ENCODE results near the gene EPS8L2.
"Not testable (repeated sequence)": the region's sequence is repeated elsewhere in the genome, so short reads cannot be mapped to it uniquely, and the experiment has no call there.

Gene EPS8L2

DNA sequence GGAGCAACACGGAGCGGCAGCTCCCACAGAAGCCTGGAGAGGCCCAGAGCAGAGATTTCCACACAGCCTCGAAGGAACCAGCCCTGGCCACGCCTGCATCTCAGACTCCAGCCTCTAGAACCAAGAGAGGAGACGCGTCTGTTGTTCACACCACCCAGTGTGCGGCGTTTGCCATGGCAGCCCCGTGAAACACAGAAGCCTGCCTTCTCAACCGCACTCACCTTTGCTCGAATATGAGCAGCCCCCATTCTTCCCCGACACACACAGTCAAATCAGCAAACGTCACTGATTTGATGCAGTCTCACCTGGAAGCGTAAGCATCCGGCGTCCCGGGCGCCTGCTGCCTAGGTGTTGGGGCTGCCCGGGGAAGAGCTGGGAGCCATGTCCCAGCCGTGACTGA lies 27.0 kb downstream of the EPS8L2 start:
- peak; percentile 72 to 84 for DNase-seq
- Histone ChIP-seq H4K8ac (ENCODE audit: low read depth, low read length) (no peak overlapping the region), H3K23ac (ENCODE audit: low read length) (no peak overlapping the region), H3K4me1 (ENCODE audit: control insufficient read depth in 1 of 2, insufficient read depth in 2 of 2, low read length in 2 of 2) (peaks cover 7 to 10% of the 10 kb centered on the region in 2 experiments), H2BK12ac (ENCODE audit: low read length) (no peak overlapping the region), H3K79me1 (ENCODE audit: low read length) (peaks cover 7% of the 10 kb centered on the region), H3K18ac (ENCODE audit: low read length) (no peak overlapping the region), H2AFZ (ENCODE audit: insufficient read depth, low read length, poor library complexity) (no peak overlapping the region), H2AK5ac (ENCODE audit: low read length) (no peak overlapping the region), H3K36me3 (ENCODE audit: control insufficient read depth in 1 of 2, insufficient read depth in 2 of 2, low read length in 2 of 2) (no peaks in the 10 kb centered on the region), H3K14ac (ENCODE audit: low read length) (no peak overlapping the region), H3K27ac (ENCODE audit: low read depth, low read length) (no peak overlapping the region), H3K79me2 (ENCODE audit: control insufficient read depth, insufficient read depth, low read length, poor library complexity) (peaks cover 2% of the 10 kb centered on the region), H3K4me2 (ENCODE audit: low read length) (no peak overlapping the region), H3K27me3 (ENCODE audit: insufficient read depth, low read length) (no peaks in the 10 kb centered on the region), H2BK5ac (ENCODE audit: low read depth, low read length, poor library complexity) (no peak overlapping the region), H2BK120ac (ENCODE audit: insufficient read depth, low read length, poor library complexity) (no peak overlapping the region), H4K12ac (ENCODE audit: low read depth, low read length) (no peak overlapping the region), H3K9me3 (ENCODE audit: insufficient read depth, low read depth, low read length) (no peaks in the 10 kb centered on the region), H3K9ac (ENCODE audit: low read length) (no peak overlapping the region), H3K4ac (ENCODE audit: low read depth, low read length) (no peak overlapping the region), H3K4me3 (ENCODE audit: low read depth, low read length) (no peak overlapping the region), H4K91ac (ENCODE audit: low read depth, low read length) (no peak overlapping the region)
- no CpG with 5 or more reads among the region's 20 CpGs for WGBS (ENCODE audit: extremely low coverage, insufficient coverage, insufficient read length)

GRCh38 chr11:734541-734940 lies 28.5 kb downstream of the EPS8L2 start:
- H2BK12ac ChIP-seq (ENCODE audit: low read length); H3K79me2 ChIP-seq (ENCODE audit: control insufficient read depth, insufficient read depth, low read length, poor library complexity); H2AK5ac ChIP-seq (ENCODE audit: low read length); H3K9ac ChIP-seq (ENCODE audit: low read length); H2BK120ac ChIP-seq (ENCODE audit: insufficient read depth, low read length, poor library complexity); H3K4me3 ChIP-seq (ENCODE audit: low read depth, low read length); H3K9me3 ChIP-seq (ENCODE audit: insufficient read depth, low read depth, low read length); H2BK5ac ChIP-seq (ENCODE audit: low read depth, low read length, poor library complexity); H3K36me3 ChIP-seq (ENCODE audit: control insufficient read depth in 1 of 2, insufficient read depth in 2 of 2, low read length in 2 of 2); H3K27me3 ChIP-seq (ENCODE audit: insufficient read depth, low read length); DNase-seq; H3K14ac ChIP-seq (ENCODE audit: low read length); H3K27ac ChIP-seq (ENCODE audit: low read depth, low read length); H4K91ac ChIP-seq (ENCODE audit: low read depth, low read length); H4K8ac ChIP-seq (ENCODE audit: low read depth, low read length); H4K12ac ChIP-seq (ENCODE audit: low read depth, low read length); H3K4ac ChIP-seq (ENCODE audit: low read depth, low read length); H2AFZ ChIP-seq (ENCODE audit: insufficient read depth, low read length, poor library complexity); H3K4me2 ChIP-seq (ENCODE audit: low read length); H3K23ac ChIP-seq (ENCODE audit: low read length); H3K18ac ChIP-seq (ENCODE audit: low read length): not testable (repeated sequence)
- Histone ChIP-seq H3K79me1 (ENCODE audit: low read length) (peaks cover 13% of the 10 kb centered on the region), H3K4me1 (ENCODE audit: control insufficient read depth in 1 of 2, insufficient read depth in 2 of 2, low read length in 2 of 2) (peaks cover 12 to 15% of the 10 kb centered on the region in 2 experiments)
- WGBS (ENCODE audit: extremely low coverage, insufficient coverage, insufficient read length): no CpG with 5 or more reads among the region's 26 CpGs

- H2AK5ac ChIP-seq (ENCODE audit: low read length): no peak overlapping the region
- no peak overlapping the region for H3K4me3 ChIP-seq (ENCODE audit: low read depth, low read length)
- peaks cover 14% of the 10 kb centered on the region for H3K79me1 ChIP-seq (ENCODE audit: low read length)
- H3K9me3 ChIP-seq (ENCODE audit: insufficient read depth, low read depth, low read length): no peaks in the 10 kb centered on the region
- H3K18ac ChIP-seq (ENCODE audit: low read length): peak overlapping the region; percentile 20
- H4K8ac ChIP-seq (ENCODE audit: low read depth, low read length): peak overlapping the region; percentile 69
- H3K36me3 ChIP-seq (ENCODE audit: control insufficient read depth in 1 of 2, insufficient read depth in 2 of 2, low read length in 2 of 2): no peaks in the 10 kb centered on the region
- H3K79me2 ChIP-seq (ENCODE audit: control insufficient read depth, insufficient read depth, low read length, poor library complexity): peaks cover 2% of the 10 kb centered on the region
- H3K27me3 ChIP-seq (ENCODE audit: insufficient read depth, low read length): no peaks in the 10 kb centered on the region
- H4K12ac ChIP-seq (ENCODE audit: low read depth, low read length): no peak overlapping the region
- no peak overlapping the region for H3K23ac ChIP-seq (ENCODE audit: low read length)
- H3K9ac ChIP-seq (ENCODE audit: low read length): no peak overlapping the region
- no peak overlapping the region for H3K4ac ChIP-seq (ENCODE audit: low read depth, low read length)
- peak in 1 of 2 donors; percentile 53 for DNase-seq
- peaks cover 16 to 18% of the 10 kb centered on the region in 2 experiments for H3K4me1 ChIP-seq (ENCODE audit: control insufficient read depth in 1 of 2, insufficient read depth in 2 of 2, low read length in 2 of 2)
- peak overlapping the region; percentile 62 for H3K27ac ChIP-seq (ENCODE audit: low read depth, low read length)
- H2BK120ac ChIP-seq (ENCODE audit: insufficient read depth, low read length, poor library complexity): peak overlapping the region; percentile 74
- peak overlapping the region; percentile 30 for H3K4me2 ChIP-seq (ENCODE audit: low read length)
- peak overlapping the region; percentile 74 for H4K91ac ChIP-seq (ENCODE audit: low read depth, low read length)
- WGBS (ENCODE audit: extremely low coverage, insufficient coverage, insufficient read length): no CpG with 5 or more reads among the region's 11 CpGs
- H2BK12ac ChIP-seq (ENCODE audit: low read length): peak overlapping the region; percentile 92
- H3K14ac ChIP-seq (ENCODE audit: low read length): peak overlapping the region; percentile 21
- peak overlapping the region; percentile 32 for H2BK5ac ChIP-seq (ENCODE audit: low read depth, low read length, poor library complexity)
- peak overlapping the region; percentile 3 for H2AFZ ChIP-seq (ENCODE audit: insufficient read depth, low read length, poor library complexity)
Observed at GRCh38 chr11:737366-737765, 31.3 kb downstream of the EPS8L2 start.

- not testable (repeated sequence) for H3K23ac ChIP-seq (ENCODE audit: low read length); H4K8ac ChIP-seq (ENCODE audit: low read depth, low read length)
- H3K4me1 ChIP-seq (ENCODE audit: control insufficient read depth in 1 of 2, insufficient read depth in 2 of 2, low read length in 2 of 2): peaks cover 20 to 21% of the 10 kb centered on the region in 2 experiments
Observed at GRCh38 chr11:737899-738298, 31.9 kb downstream of the EPS8L2 start.

More at GRCh38 chr11:737899-738298, 31.9 kb downstream of the EPS8L2 start:
- not testable (repeated sequence) for H4K12ac ChIP-seq (ENCODE audit: low read depth, low read length); H3K9ac ChIP-seq (ENCODE audit: low read length); H3K14ac ChIP-seq (ENCODE audit: low read length); H3K4me3 ChIP-seq (ENCODE audit: low read depth, low read length); H3K79me2 ChIP-seq (ENCODE audit: control insufficient read depth, insufficient read depth, low read length, poor library complexity); H3K36me3 ChIP-seq (ENCODE audit: control insufficient read depth in 1 of 2, insufficient read depth in 2 of 2, low read length in 2 of 2); H3K27me3 ChIP-seq (ENCODE audit: insufficient read depth, low read length); H3K9me3 ChIP-seq (ENCODE audit: insufficient read depth, low read depth, low read length); H3K4ac ChIP-seq (ENCODE audit: low read depth, low read length)
- Histone ChIP-seq H3K27ac (ENCODE audit: low read depth, low read length) (peak overlapping the region; percentile 72), H4K91ac (ENCODE audit: low read depth, low read length) (peak overlapping the region; percentile 74), H2AK5ac (ENCODE audit: low read length) (peak overlapping the region; percentile 41), H2BK5ac (ENCODE audit: low read depth, low read length, poor library complexity) (peak overlapping the region; percentile 32), H2AFZ (ENCODE audit: insufficient read depth, low read length, poor library complexity) (peak overlapping the region; percentile 3), H2BK120ac (ENCODE audit: insufficient read depth, low read length, poor library complexity) (peak overlapping the region; percentile 74), H3K79me1 (ENCODE audit: low read length) (peaks cover 18% of the 10 kb centered on the region), H2BK12ac (ENCODE audit: low read length) (peak overlapping the region; percentile 92), H3K4me2 (ENCODE audit: low read length) (peak overlapping the region; percentile 30), H3K18ac (ENCODE audit: low read length) (peak overlapping the region; percentile 71)
- WGBS (ENCODE audit: extremely low coverage, insufficient coverage, insufficient read length): no CpG with 5 or more reads among the region's 10 CpGs
- peak; percentile 79 to 82 for DNase-seq
